ENCODE data around the gene LRFN2. TPM values are rescaled to one million over a fixed set of nuclear protein-coding genes. Genes with fewer than 3 reads are reported as not detected.

Gene LRFN2
- total and polyA plus RNA-seq, 4 donors = under 0.01 to 0.01 TPM; not detected in 2

DNA sequence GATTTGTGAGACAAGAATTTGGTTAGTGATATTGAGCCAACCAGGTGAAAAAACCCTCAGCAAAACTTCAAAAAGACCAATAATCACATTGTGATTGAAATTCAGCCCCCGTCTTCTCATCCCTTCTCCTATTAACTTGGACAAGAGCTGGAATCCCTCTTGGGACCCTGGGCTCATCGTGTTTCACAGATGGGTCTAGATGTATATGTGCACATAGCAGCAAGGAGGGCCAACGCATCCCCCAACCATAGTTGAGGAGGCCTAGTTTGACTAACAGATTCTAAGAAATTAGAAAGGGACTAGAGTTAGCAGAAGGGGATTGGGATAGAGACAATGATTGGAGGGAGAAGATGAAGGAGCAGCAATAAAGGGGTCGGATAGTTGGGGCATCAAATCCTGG is 19.8 kb upstream of the LRFN2 start:
- DNase-seq (ENCODE audit: low spot score) = no peak
- H3K36me3 ChIP-seq (ENCODE audit: control insufficient read depth in 4 of 4, insufficient read depth in 3 of 4, low read depth in 1 of 4, low read length in 3 of 4) = no peaks in the 10 kb centered on the region
- no peaks in the 10 kb centered on the region for H3K4me1 ChIP-seq (ENCODE audit: control insufficient read depth in 4 of 4, insufficient read depth in 4 of 4, low read length in 3 of 4)
- no peak overlapping the region for H3K9ac ChIP-seq (ENCODE audit: low read depth in 1 of 2, low read length in 2 of 2)
- H3K4me3 ChIP-seq (ENCODE audit: low read depth in 1 of 3, low read length in 3 of 3) = no peak overlapping the region
- no peak overlapping the region for H3K27ac ChIP-seq (ENCODE audit: low read depth in 1 of 2, low read length in 2 of 2)
- H3K27me3 ChIP-seq (ENCODE audit: control insufficient read depth in 4 of 4, insufficient read depth in 4 of 4, low read length in 3 of 4) = peaks cover 0 to 11% (median 2%) of the 10 kb centered on the region in 4 donors
- TF ChIP-seq FOXA1 (IDR thresholded peaks at IDR 0.05) (no peak), NR2F2 (IDR thresholded peaks at IDR 0.05) (no peak), EGR1 (IDR thresholded peaks at IDR 0.05; ENCODE audit: low read depth in 2 of 2) (no peak), YY1 (IDR thresholded peaks at IDR 0.05) (no peak), RXRA (IDR thresholded peaks at IDR 0.05) (no peak), RAD21 (IDR thresholded peaks at IDR 0.05) (no peak), TAF1 (conservative IDR thresholded peaks at IDR 0.05) (no peak), GABPA (IDR thresholded peaks at IDR 0.05 in 1 of 2, conservative IDR thresholded peaks at IDR 0.05 in 1 of 2) (no peak), SP1 (IDR thresholded peaks at IDR 0.05) (no peak), HNF4A (conservative IDR thresholded peaks at IDR 0.05) (no peak), HNF4G (IDR thresholded peaks at IDR 0.05) (no peak), JUND (IDR thresholded peaks at IDR 0.05) (no peak), FOXA2 (IDR thresholded peaks at IDR 0.05) (no peak)
- TF ChIP-seq, protein P1, sequence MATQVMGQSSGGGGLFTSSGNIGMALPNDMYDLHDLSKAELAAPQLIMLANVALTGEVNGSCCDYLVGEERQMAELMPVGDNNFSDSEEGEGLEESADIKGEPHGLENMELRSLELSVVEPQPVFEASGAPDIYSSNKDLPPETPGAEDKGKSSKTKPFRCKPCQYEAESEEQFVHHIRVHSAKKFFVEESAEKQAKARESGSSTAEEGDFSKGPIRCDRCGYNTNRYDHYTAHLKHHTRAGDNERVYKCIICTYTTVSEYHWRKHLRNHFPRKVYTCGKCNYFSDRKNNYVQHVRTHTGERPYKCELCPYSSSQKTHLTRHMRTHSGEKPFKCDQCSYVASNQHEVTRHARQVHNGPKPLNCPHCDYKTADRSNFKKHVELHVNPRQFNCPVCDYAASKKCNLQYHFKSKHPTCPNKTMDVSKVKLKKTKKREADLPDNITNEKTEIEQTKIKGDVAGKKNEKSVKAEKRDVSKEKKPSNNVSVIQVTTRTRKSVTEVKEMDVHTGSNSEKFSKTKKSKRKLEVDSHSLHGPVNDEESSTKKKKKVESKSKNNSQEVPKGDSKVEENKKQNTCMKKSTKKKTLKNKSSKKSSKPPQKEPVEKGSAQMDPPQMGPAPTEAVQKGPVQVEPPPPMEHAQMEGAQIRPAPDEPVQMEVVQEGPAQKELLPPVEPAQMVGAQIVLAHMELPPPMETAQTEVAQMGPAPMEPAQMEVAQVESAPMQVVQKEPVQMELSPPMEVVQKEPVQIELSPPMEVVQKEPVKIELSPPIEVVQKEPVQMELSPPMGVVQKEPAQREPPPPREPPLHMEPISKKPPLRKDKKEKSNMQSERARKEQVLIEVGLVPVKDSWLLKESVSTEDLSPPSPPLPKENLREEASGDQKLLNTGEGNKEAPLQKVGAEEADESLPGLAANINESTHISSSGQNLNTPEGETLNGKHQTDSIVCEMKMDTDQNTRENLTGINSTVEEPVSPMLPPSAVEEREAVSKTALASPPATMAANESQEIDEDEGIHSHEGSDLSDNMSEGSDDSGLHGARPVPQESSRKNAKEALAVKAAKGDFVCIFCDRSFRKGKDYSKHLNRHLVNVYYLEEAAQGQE (IDR thresholded peaks at IDR 0.05) = no peak
- TF ChIP-seq, protein P2, sequence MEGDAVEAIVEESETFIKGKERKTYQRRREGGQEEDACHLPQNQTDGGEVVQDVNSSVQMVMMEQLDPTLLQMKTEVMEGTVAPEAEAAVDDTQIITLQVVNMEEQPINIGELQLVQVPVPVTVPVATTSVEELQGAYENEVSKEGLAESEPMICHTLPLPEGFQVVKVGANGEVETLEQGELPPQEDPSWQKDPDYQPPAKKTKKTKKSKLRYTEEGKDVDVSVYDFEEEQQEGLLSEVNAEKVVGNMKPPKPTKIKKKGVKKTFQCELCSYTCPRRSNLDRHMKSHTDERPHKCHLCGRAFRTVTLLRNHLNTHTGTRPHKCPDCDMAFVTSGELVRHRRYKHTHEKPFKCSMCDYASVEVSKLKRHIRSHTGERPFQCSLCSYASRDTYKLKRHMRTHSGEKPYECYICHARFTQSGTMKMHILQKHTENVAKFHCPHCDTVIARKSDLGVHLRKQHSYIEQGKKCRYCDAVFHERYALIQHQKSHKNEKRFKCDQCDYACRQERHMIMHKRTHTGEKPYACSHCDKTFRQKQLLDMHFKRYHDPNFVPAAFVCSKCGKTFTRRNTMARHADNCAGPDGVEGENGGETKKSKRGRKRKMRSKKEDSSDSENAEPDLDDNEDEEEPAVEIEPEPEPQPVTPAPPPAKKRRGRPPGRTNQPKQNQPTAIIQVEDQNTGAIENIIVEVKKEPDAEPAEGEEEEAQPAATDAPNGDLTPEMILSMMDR (IDR thresholded peaks at IDR 0.05; ENCODE audit: low read depth, low read length, missing input control) = no peak
- TF ChIP-seq, protein P3, sequence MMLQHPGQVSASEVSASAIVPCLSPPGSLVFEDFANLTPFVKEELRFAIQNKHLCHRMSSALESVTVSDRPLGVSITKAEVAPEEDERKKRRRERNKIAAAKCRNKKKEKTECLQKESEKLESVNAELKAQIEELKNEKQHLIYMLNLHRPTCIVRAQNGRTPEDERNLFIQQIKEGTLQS (IDR thresholded peaks at IDR 0.05) = no peak
- TF ChIP-seq, protein P4, sequence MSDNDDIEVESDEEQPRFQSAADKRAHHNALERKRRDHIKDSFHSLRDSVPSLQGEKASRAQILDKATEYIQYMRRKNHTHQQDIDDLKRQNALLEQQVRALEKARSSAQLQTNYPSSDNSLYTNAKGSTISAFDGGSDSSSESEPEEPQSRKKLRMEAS (IDR thresholded peaks at IDR 0.05) = no peak
- TF ChIP-seq, protein P5, sequence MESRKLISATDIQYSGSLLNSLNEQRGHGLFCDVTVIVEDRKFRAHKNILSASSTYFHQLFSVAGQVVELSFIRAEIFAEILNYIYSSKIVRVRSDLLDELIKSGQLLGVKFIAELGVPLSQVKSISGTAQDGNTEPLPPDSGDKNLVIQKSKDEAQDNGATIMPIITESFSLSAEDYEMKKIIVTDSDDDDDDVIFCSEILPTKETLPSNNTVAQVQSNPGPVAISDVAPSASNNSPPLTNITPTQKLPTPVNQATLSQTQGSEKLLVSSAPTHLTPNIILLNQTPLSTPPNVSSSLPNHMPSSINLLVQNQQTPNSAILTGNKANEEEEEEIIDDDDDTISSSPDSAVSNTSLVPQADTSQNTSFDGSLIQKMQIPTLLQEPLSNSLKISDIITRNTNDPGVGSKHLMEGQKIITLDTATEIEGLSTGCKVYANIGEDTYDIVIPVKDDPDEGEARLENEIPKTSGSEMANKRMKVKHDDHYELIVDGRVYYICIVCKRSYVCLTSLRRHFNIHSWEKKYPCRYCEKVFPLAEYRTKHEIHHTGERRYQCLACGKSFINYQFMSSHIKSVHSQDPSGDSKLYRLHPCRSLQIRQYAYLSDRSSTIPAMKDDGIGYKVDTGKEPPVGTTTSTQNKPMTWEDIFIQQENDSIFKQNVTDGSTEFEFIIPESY (IDR thresholded peaks at IDR 0.05) = no peak
- H3K9me3 ChIP-seq (ENCODE audit: control insufficient read depth in 4 of 4, low read length in 3 of 4) = no peaks in the 10 kb centered on the region
- WGBS = 74% methylated on average over 4 of the region's 4 CpGs
